Measurements from ENCODE around the gene CCR5.

Gene CCR5

GRCh38 chr3:46398186-46398955 is 27.6 kb downstream of the CCR5 start:
- no peak for DNase-seq (ENCODE audit: extremely low spot score)
- ChIA-PET CTCF (no interaction called here), POLR2A (no interaction called here)
- no peak for TF ChIP-seq ARNT (IDR thresholded peaks at IDR 0.05)
- no peak for TF ChIP-seq SUZ12 (IDR thresholded peaks at IDR 0.05)
- no peak for TF ChIP-seq SP1 (IDR thresholded peaks at IDR 0.05)
- TF ChIP-seq FOXM1 (IDR thresholded peaks at IDR 0.05; ENCODE audit: borderline replicate concordance): no peak
- no peak for TF ChIP-seq BHLHE40 (IDR thresholded peaks at IDR 0.05; ENCODE audit: borderline replicate concordance)
- TF ChIP-seq L3MBTL2 (conservative IDR thresholded peaks at IDR 0.05): no peak
- TF ChIP-seq FOXA1 (IDR thresholded peaks at IDR 0.05): no peak
- TF ChIP-seq CTBP1 (IDR thresholded peaks at IDR 0.05; ENCODE audit: borderline replicate concordance): no peak
- TF ChIP-seq ELF4 (IDR thresholded peaks at IDR 0.05): no peak
- TF ChIP-seq NFRKB (IDR thresholded peaks at IDR 0.05): no peak
- no peak for TF ChIP-seq FOXK2 (IDR thresholded peaks at IDR 0.05)
- no peak for TF ChIP-seq TARDBP (IDR thresholded peaks at IDR 0.05)
- TF ChIP-seq LEF1 (IDR thresholded peaks at IDR 0.05; ENCODE audit: borderline replicate concordance): no peak
- TF ChIP-seq, protein P1, sequence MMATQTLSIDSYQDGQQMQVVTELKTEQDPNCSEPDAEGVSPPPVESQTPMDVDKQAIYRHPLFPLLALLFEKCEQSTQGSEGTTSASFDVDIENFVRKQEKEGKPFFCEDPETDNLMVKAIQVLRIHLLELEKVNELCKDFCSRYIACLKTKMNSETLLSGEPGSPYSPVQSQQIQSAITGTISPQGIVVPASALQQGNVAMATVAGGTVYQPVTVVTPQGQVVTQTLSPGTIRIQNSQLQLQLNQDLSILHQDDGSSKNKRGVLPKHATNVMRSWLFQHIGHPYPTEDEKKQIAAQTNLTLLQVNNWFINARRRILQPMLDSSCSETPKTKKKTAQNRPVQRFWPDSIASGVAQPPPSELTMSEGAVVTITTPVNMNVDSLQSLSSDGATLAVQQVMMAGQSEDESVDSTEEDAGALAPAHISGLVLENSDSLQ (IDR thresholded peaks at IDR 0.05): no peak

DNA sequence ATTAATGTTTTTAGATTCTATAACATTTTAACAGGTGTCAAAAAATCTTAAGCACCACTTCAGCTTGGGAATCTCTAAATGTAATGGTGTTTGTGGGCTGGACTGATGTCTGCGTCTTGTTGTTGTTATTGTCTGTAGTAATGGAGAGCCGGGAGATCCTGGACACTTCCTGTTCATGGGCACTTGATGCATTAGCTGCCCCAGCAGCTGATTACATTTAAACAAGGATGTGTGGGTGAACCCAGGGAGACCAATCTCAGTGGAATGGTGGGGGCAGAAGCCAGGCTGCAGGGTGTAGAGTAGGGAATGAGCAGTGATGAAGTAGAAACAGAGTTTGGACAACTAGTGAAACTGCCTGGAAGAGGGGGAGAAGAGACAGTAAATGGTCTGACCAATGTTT is 28.4 kb downstream of the CCR5 start:
- CTCF ChIA-PET: no interaction called here
- POLR2A ChIA-PET: no interaction called here
- DNase-seq (ENCODE audit: extremely low spot score): no peak
- TF ChIP-seq CTBP1 (IDR thresholded peaks at IDR 0.05; ENCODE audit: borderline replicate concordance): no peak
- no peak for TF ChIP-seq L3MBTL2 (conservative IDR thresholded peaks at IDR 0.05)
- TF ChIP-seq FOXM1 (IDR thresholded peaks at IDR 0.05; ENCODE audit: borderline replicate concordance): no peak
- no peak for TF ChIP-seq HDGF (IDR thresholded peaks at IDR 0.05; ENCODE audit: borderline replicate concordance)
- TF ChIP-seq ZNF384 (IDR thresholded peaks at IDR 0.05): no peak
- TF ChIP-seq, protein P1 (IDR thresholded peaks at IDR 0.05): no peak
- no peak for TF ChIP-seq FOXK2 (IDR thresholded peaks at IDR 0.05)
- no peak for TF ChIP-seq SP1 (IDR thresholded peaks at IDR 0.05)

DNA sequence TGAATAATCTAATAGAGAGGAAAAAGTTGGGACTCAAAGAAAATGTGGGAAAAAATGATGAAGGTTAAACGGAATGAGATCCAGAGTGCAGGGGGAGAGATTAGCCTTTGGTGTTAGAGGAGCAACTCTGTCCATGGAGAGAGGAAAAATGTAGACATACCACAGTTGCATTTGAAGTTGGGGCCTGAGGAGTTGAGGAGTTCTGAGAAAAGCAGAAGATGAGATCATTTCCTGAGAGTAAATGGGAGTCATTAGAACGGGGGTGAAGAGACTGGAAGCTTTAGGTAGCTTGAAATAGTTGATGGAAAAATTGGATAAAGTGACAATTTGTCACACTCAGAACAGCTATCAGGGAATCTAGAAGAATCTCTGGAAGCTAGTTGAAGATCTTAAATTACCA is 28.8 kb downstream of the CCR5 start:
- POLR2A ChIA-PET: no interaction called here

GRCh38 chr3:46400000-46400734 is 29.4 kb downstream of the CCR5 start:
- TF ChIP-seq SP1 (IDR thresholded peaks at IDR 0.05) (no peak), ELF4 (IDR thresholded peaks at IDR 0.05) (no peak), SUZ12 (IDR thresholded peaks at IDR 0.05) (no peak), LEF1 (IDR thresholded peaks at IDR 0.05; ENCODE audit: borderline replicate concordance) (no peak), FOXM1 (IDR thresholded peaks at IDR 0.05; ENCODE audit: borderline replicate concordance) (no peak), TARDBP (IDR thresholded peaks at IDR 0.05) (no peak), FOXA1 (IDR thresholded peaks at IDR 0.05) (no peak), ARNT (IDR thresholded peaks at IDR 0.05) (no peak), L3MBTL2 (conservative IDR thresholded peaks at IDR 0.05) (no peak), CTBP1 (IDR thresholded peaks at IDR 0.05; ENCODE audit: borderline replicate concordance) (no peak), HDGF (IDR thresholded peaks at IDR 0.05; ENCODE audit: borderline replicate concordance) (no peak), NFRKB (IDR thresholded peaks at IDR 0.05) (no peak), ZNF384 (IDR thresholded peaks at IDR 0.05) (no peak)
- TF ChIP-seq, protein P1 (IDR thresholded peaks at IDR 0.05): no peak
- no peak for DNase-seq (ENCODE audit: extremely low spot score)
- ChIA-PET CTCF (interaction anchor here (0.7 to 1.0 kb wide), 2 partner anchors 22 to 27 kb away, joined by 3 to 4 read pairs; no protein-coding TSS in a partner anchor), POLR2A (no interaction called here)

More for the DNA sequence above, 28.8 kb downstream of the CCR5 start:
- TF ChIP-seq ELF4 (IDR thresholded peaks at IDR 0.05) (no peak), TARDBP (IDR thresholded peaks at IDR 0.05) (no peak), L3MBTL2 (conservative IDR thresholded peaks at IDR 0.05) (no peak), FOXM1 (IDR thresholded peaks at IDR 0.05; ENCODE audit: borderline replicate concordance) (no peak), FOXA1 (IDR thresholded peaks at IDR 0.05) (no peak), LEF1 (IDR thresholded peaks at IDR 0.05; ENCODE audit: borderline replicate concordance) (no peak), ZNF384 (IDR thresholded peaks at IDR 0.05) (no peak), SUZ12 (IDR thresholded peaks at IDR 0.05) (no peak), NFRKB (IDR thresholded peaks at IDR 0.05) (no peak), FOXK2 (IDR thresholded peaks at IDR 0.05) (no peak), CTBP1 (IDR thresholded peaks at IDR 0.05; ENCODE audit: borderline replicate concordance) (no peak), SP1 (IDR thresholded peaks at IDR 0.05) (no peak)
- TF ChIP-seq, protein P1 (IDR thresholded peaks at IDR 0.05): no peak
- no peak for DNase-seq (ENCODE audit: extremely low spot score)
- CTCF ChIA-PET: interaction anchor here (0.7 to 1.0 kb wide), 2 partner anchors 22 to 28 kb away, joined by 3 to 4 read pairs; no protein-coding TSS in a partner anchor

- POLR2A ChIA-PET: no interaction called here
- no peak for TF ChIP-seq BHLHE40 (IDR thresholded peaks at IDR 0.05; ENCODE audit: borderline replicate concordance)
- TF ChIP-seq FOXA1 (IDR thresholded peaks at IDR 0.05): no peak
- no peak for TF ChIP-seq SUZ12 (IDR thresholded peaks at IDR 0.05)
- TF ChIP-seq NFRKB (IDR thresholded peaks at IDR 0.05): no peak
- TF ChIP-seq FOXM1 (IDR thresholded peaks at IDR 0.05; ENCODE audit: borderline replicate concordance): no peak
- TF ChIP-seq FOXK2 (IDR thresholded peaks at IDR 0.05): no peak
- DNase-seq (ENCODE audit: extremely low spot score): no peak
- CTCF ChIA-PET: no interaction called here
Observed at GRCh38 chr3:46400846-46401245, 30.1 kb downstream of the CCR5 start.
